GM21381 (cell line): ENCODE measurements around the gene PLA2G3.

Experiments
- ATAC-seq: cut with Tn5 transposase; IDR thresholded peaks from one replicate; pipeline ENCODE4 v1.9.1; 2021; ENCODE audit warnings: mild to moderate bottlenecking, moderate library complexity; ENCODE audit not compliant: unreplicated experiment

The PLA2G3 gene

GRCh38 chr22:31088233-31088986 lies 51.9 kb downstream of the PLA2G3 start:
- ATAC-seq: no peak

- ATAC-seq: no peak
These were observed 52.5 kb downstream of the PLA2G3 start for GRCh38 chr22:31087744-31088215.

GRCh38 chr22:31086703-31087330 lies 53.5 kb downstream of the PLA2G3 start:
- no peak for ATAC-seq

- no peak for ATAC-seq
These were observed 54.4 kb downstream of the PLA2G3 start for GRCh38 chr22:31085928-31086327.

- ATAC-seq: no peak
These were observed 54.8 kb downstream of the PLA2G3 start for GRCh38 chr22:31085493-31085824.

GRCh38 chr22:31084811-31085492 lies 55.4 kb downstream of the PLA2G3 start:
- ATAC-seq: peak; percentile 61
